GM18519 (cell line): Measurements from ENCODE around the gene ICA1.
A peak's percentile ranks its signal among the peaks of the same experiment; 100 is the strongest.

Source experiments
- ATAC-seq: cut with Tn5 transposase; IDR thresholded peaks from one replicate; pipeline ENCODE4 v1.9.1; 2021; ENCODE audit warnings: mild to moderate bottlenecking, moderate library complexity; ENCODE audit not compliant: unreplicated experiment, low FRiP score

Gene ICA1

GRCh38 chr7:8168336-8168735 is 93.6 kb downstream of the ICA1 start:
- ATAC-seq: no peak

DNA sequence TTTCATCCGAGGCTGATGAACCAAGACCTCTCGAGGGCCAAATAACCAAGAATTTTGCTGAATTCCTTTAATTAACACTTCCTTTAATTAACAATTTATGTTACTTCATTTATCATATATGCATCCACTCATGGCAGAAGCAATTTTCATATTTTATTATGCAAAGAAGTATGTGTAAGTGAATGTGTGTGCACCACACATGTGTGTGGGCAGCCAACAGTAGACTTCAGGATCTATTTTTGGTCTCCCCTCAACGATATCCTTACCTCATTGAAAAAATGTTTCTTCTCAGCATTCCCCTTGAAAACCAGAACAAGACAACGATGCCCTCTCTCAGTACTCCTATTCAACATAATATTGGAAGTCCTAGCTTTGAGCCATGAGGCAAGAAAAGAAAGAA is 96.8 kb downstream of the ICA1 start:
- no peak for ATAC-seq

DNA sequence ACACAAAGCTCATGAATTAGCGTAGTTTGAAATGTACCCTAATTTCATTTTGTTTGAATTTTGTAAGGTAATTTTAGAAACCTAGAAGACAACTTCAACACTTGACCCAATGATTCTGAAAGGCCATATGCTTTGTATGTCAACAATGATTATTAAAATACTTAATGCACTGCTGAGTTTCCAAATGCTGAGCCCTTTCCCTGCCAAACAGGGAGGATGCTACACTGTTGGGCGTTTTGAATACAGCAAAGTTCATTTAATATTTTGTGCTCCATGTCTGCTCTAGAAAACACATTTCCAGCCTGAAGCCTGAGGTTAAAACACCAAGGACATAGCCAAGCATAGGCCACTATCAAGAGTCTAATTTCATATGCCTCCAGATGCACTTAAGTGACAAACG is 99.8 kb downstream of the ICA1 start:
- no peak for ATAC-seq

DNA sequence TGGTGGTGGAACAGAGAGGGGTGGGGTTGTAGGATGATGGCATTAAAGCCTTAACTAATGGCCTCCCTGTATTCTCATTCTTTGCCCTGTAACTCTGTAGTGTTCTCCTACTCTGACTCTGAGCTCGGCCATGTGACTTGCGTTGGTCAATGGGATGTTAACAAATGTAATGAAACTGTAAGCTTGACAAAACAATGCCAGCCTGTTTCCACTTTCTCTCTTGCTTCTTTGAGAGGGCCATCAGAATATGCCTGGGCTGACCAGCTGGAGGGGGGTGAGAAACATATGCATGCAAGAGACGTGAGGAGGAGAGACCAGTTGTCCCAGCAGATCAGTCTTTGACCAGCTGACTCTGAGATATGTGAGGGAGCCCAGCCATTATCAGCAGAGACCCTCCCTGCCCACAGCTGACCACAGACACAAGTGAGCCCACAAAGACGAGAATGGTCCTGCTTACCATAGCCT is 100.6 kb downstream of the ICA1 start:
- no peak for ATAC-seq

GRCh38 chr7:8160779-8161345 is 101.1 kb downstream of the ICA1 start:
- ATAC-seq: no peak

DNA sequence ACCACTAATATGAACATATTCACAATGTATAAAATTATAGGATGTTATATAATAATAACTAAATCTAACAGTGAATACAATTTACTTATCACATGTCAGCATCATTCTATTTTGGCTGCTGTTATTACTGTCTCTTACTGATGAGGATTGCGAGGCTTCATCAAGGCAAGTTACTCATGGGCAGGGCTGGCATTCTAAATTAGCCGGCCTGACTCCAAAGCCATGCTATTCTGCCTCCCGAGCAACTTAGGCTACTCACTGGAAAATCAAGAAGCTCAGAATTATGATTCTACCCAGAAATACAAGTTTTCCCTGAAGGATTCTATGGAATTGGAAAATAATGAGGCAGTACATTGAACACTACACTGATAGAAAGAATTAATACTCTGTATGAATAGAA is 101.7 kb downstream of the ICA1 start:
- no peak for ATAC-seq

DNA sequence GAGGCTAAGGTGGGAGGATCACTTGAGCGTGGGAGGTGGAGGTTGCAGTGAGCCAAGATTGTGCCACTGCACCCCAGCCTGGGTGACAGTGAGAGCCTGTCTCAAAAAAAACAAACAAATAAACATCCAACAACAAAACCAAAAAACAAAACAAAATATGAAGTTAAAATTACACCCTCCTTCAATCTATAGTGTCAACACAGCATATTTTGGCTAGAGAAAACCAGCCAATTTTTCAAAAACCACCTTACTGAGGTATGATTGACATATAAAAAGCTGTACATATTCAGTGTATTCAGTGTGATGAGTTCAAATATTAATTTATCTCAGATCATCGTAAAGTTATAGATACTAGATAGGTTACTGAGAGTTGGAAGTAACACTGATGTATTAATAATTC is 102.4 kb downstream of the ICA1 start:
- no peak for ATAC-seq

DNA sequence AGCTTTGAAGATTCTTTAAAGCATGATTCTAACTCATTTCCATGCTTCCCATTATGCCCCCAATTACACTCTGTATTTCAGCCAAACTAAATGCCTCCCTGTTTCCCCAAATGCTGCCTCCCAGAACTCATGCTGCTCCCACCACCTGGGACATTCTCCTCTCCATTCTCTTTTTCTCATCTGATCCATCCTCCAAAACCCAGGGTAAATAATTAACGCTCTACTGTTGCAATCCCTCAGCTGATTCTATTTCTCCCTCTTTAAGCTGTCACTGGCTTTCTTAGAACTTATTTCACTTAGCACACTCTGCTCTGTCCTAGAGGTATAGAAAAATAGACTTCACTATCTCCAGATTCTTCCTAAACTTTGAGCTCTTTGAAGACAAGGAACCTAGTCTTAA is 104.7 kb downstream of the ICA1 start:
- no peak for ATAC-seq

- no peak for ATAC-seq
Measured at GRCh38 chr7:8155836-8156235, 106.1 kb downstream of the ICA1 start.

DNA sequence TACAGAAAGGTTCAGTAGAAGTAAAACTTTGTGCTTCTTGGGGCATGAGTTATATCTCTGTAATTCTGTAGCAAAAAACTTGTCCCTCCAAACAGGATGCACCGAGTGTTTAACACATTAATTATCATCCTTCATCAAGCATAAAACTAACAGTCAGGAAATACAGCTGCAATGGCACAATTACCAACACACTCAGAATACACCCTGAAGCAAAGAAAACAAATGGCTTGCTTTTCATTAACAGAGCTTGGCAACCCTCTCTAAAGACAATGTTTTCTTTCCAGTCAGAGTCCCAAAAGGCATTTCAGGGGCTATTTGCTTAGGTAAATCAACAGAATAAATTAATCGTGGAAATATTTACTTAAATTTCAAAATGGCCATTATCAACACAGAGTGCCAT is 107.7 kb downstream of the ICA1 start:
- ATAC-seq: no peak

DNA sequence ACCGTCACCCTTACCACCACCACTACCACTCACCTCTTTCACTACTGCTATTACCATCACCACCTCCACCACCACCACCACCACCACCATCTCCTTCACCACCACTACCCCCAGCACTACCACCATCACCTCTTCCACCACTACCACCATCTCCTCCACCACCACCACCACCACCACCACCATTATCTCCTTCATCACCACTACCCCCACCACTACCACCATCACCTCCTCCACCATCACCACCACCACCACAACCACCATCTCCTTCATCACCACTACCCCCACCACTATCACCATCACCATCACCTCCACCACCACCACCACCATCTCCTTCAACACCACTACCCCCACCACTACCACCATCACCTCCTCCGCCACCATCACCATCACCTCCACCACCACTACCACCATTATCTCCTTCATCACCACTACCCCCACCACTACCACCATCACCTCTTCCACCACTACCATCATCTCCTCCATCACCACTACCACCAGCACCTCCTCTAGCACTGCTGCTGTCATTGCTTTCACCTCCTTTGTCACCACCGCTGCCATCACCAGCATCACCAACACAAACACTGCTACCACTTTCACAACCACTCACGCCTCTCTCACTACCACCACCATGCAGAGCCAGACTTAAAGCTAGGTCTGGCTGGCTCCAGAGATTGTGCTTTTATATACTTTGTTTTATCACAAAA is 109.3 kb downstream of the ICA1 start:
- no peak for ATAC-seq

- ATAC-seq: no peak
Measured at GRCh38 chr7:8151161-8151725, 110.7 kb downstream of the ICA1 start.

DNA sequence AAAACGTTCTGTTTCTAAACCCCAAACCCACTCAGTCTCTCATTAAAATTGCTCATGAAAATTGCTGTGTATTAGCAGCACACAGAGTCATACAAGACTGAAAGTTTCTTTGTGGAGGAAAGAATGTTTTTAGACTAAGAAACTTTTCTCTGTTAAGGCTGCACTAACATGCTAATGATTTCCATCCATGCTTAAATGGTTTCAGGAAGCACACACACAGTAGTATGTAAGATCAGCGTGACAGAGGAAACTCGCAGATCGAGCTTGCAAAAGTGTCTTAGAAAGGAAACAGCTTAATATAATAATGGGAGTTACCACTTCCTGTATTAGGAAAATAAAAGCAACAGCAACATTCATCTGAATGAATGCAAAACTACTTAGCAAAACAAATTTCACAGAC is 112.7 kb downstream of the ICA1 start:
- ATAC-seq: peak; percentile 40

- no peak for ATAC-seq
Measured at GRCh38 chr7:8147760-8148463, 114.1 kb downstream of the ICA1 start.

GRCh38 chr7:8146788-8147413 is 115.1 kb downstream of the ICA1 start:
- ATAC-seq: no peak

DNA sequence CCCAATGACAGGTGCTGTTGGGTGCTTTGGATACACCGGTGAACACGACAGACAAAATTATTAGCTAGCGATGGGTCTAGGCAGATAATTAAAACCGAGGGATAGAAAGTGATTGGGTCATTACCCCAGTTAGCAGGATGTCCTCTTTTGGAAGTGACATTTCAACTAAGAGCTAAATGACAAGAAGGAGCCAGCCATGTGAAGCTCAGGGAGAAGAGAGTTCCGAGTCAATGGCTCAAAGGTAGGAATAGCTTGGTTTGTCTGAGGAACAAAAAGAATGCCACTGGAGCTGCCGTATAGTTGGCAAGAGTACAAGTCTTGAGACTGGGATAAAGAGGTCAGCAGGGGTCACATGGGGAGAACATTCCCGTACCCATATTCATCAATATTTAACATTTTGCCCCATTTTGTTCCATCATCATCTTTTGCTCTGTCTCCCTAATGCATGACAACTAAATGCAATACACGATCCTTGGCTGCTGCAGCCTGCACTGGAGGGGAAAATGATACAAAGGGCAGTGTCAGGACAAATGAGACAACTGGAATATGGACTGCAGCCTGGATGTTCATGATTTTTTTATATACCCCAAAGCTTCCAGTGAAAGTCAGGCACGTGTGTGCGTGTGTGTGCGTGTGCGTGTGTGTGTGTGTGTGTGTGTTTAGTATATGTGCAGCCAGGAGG is 115.7 kb downstream of the ICA1 start:
- no peak for ATAC-seq

- ATAC-seq: no peak
Measured at GRCh38 chr7:8144856-8145255, 117.1 kb downstream of the ICA1 start.

DNA sequence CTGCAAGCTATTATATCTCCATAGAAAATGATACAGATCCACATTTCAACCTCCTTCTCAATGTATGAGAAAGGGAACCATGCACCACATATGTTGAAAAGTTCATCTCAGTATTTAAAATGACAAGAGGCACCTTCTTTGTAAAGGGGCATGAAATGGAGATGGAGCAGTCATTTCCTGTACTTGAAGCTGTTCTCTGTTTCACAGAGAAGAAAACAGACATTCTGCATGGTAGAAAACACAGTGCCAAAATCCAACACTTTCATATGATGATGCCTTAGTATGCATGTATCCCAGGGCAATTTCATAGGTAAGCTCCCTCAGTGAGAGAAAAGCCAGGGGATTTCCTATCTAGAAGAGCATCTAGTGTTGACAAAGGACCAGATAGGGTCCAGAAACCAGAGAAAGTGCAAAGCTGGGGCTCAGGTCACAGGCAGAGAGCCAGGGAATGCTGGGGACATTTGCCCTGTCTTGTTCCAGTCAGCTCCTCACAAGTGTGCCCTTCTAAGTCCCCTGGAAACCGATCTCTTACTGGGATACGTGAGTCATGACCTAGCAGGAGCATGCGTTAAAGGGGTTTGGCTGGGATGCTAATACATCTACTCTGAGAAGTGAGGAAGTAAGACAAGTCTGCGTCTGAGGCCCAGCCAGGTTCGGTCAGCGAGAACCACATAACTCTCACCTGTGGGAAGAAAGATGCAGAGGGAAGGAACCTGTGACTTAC is 118.7 kb downstream of the ICA1 start:
- no peak for ATAC-seq

- ATAC-seq: no peak
Measured at GRCh38 chr7:8142477-8142876, 119.5 kb downstream of the ICA1 start.

GRCh38 chr7:8141070-8141469 is 120.9 kb downstream of the ICA1 start:
- no peak for ATAC-seq
